Common myeloid progenitor, CD34-positive (primary cell): ENCODE results near the gene FOXL2.
"Not testable (repeated sequence)": the region's sequence is repeated elsewhere in the genome, so short reads cannot be mapped to it uniquely, and the experiment has no call there.

Source experiments
- CTCF ChIA-PET: fragments of 350-600 bp; sonication (Branson Sonifier 250); formaldehyde crosslinking; loops from one replicate; lab custom pipeline; 2021; ENCODE audit warnings: antibody characterized with exemption; lab: Charles Lee
- POLR2A ChIA-PET: fragments of 350-600 bp; sonication (Branson Sonifier 250); formaldehyde crosslinking; loops from one replicate; lab custom pipeline; 2021; ENCODE audit warnings: antibody characterized with exemption; lab: Charles Lee
- DNase-seq, 3 donors: peaks; one replicate each; pipeline versions ENCODE4 v3.0.0 to v3.0.0-alpha.2; 2013
- H3K27ac ChIP-seq, 2 experiments: 1 replicate in 1 of 2; 2 replicates in 1 of 2; pipeline ENCODE4 v1.7.0; 2013; ENCODE audit warnings: inconsistent platforms in 2 of 2, low read length in 2 of 2, mild to moderate bottlenecking in 2 of 2, low read depth in 1 of 2, moderate library complexity in 1 of 2; ENCODE audit not compliant: severe bottlenecking in 2 of 2, insufficient read depth in 1 of 2, poor library complexity in 1 of 2
- H3K27me3 ChIP-seq, 5 experiments: replicated peaks in 2 of 5; 1 replicate in 3 of 5; 2 replicates in 2 of 5; pipeline versions ENCODE4 v1.6.1 to v1.7.0; 2013; ENCODE audit warnings: low read length in 4 of 5, mild to moderate bottlenecking in 2 of 5, moderate library complexity in 2 of 5, inconsistent platforms in 1 of 5; ENCODE audit not compliant: insufficient read depth in 5 of 5, control insufficient read depth in 4 of 5
- H3K36me3 ChIP-seq, 4 experiments: 1 replicate in 2 of 4; 2 replicates in 2 of 4; pipeline versions ENCODE4 v1.6.1 to v1.7.0; 2013; ENCODE audit warnings: low read length in 3 of 4, control low read depth in 1 of 4, mild to moderate bottlenecking in 1 of 4; ENCODE audit not compliant: control insufficient read depth in 4 of 4, insufficient read depth in 4 of 4
- H3K4me1 ChIP-seq, 4 experiments: 1 replicate in 3 of 4; 2 replicates in 1 of 4; pipeline versions ENCODE4 v1.6.1 to v1.7.1; 2013; ENCODE audit warnings: low read length in 3 of 4, mild to moderate bottlenecking in 3 of 4, control low read depth in 1 of 4, inconsistent platforms in 1 of 4, moderate library complexity in 1 of 4; ENCODE audit not compliant: control insufficient read depth in 4 of 4, insufficient read depth in 4 of 4; ENCODE audit errors: control extremely low read depth in 1 of 4
- H3K4me3 ChIP-seq, 7 experiments: 1 replicate in 4 of 7; 2 replicates in 3 of 7; pipeline versions ENCODE4 v1.5.1 to v1.7.0; 2013; ENCODE audit warnings: mild to moderate bottlenecking in 7 of 7, low read length in 6 of 7, moderate library complexity in 6 of 7, inconsistent platforms in 2 of 7, low read depth in 2 of 7, control low read depth in 1 of 7; ENCODE audit not compliant: insufficient read depth in 4 of 7, control insufficient read depth in 1 of 7; ENCODE audit errors: extremely low read depth in 1 of 7
- H3K9me3 ChIP-seq, 5 experiments: 1 replicate in 4 of 5; 2 replicates in 1 of 5; pipeline versions ENCODE4 v1.6.1 to v1.7.1; 2013; ENCODE audit warnings: low read length in 4 of 5, mild to moderate bottlenecking in 2 of 5, inconsistent platforms in 1 of 5, low read depth in 1 of 5, moderate library complexity in 1 of 5; ENCODE audit not compliant: control insufficient read depth in 4 of 5, insufficient read depth in 2 of 5; ENCODE audit errors: control extremely low read depth in 1 of 5
- WGBS: methylation state at CpG from one replicate; pipeline ENCODE4 v1.1.5; 2013; ENCODE audit not compliant: insufficient coverage; 5-methylcytosine and 5-hydroxymethylcytosine counted together

FOXL2 gene

GRCh38 chr3:138935505-138935862, 11.5 kb downstream of the FOXL2 start:
- H3K4me1 ChIP-seq = peaks cover 2 to 46% (median 36%) of the 10 kb centered on the region in 4 experiments
- no peaks in the 10 kb centered on the region for H3K36me3 ChIP-seq
- ChIA-PET POLR2A (no interaction called here), CTCF (interaction anchor here (0.7 to 2.9 kb wide), 14 partner anchors 10 to 518 kb away, joined by 3 to 35 read pairs (median 6); partner anchors contain the start of genes CEP70, FOXL2 and FOXL2NB)
- WGBS = 21% methylated on average over 4 of the region's 7 CpGs
- no peaks in the 10 kb centered on the region for H3K9me3 ChIP-seq
- H3K4me3 ChIP-seq = peak overlapping the region in 5 of 7 experiments; percentile 43 to 76 (median 61)
- peaks cover 4 to 70% (median 45%) of the 10 kb centered on the region in 5 experiments for H3K27me3 ChIP-seq
- no peak for DNase-seq
- no peak overlapping the region for H3K27ac ChIP-seq

- WGBS = 88% methylated on average over 2 of the region's 3 CpGs
- Histone ChIP-seq H3K27me3 (peaks cover 4 to 57% (median 42%) of the 10 kb centered on the region in 5 experiments), H3K9me3 (no peaks in the 10 kb centered on the region), H3K36me3 (no peaks in the 10 kb centered on the region), H3K4me3 (no peak overlapping the region), H3K27ac (no peak overlapping the region), H3K4me1 (peaks cover 2 to 36% (median 26%) of the 10 kb centered on the region in 4 experiments)
- ChIA-PET CTCF (interaction anchor here (0.7 to 4.0 kb wide), 14 partner anchors 11 to 517 kb away, joined by 3 to 54 read pairs (median 6); partner anchors contain the start of genes CEP70, FOXL2 and FOXL2NB), POLR2A (no interaction called here)
- no peak for DNase-seq
Observed at GRCh38 chr3:138933981-138934691, 12.8 kb downstream of the FOXL2 start.

- no peak for DNase-seq
- no peak overlapping the region for H3K27ac ChIP-seq
- WGBS = 100% methylated on average over 3 of the region's 4 CpGs
- no peaks in the 10 kb centered on the region for H3K9me3 ChIP-seq
- peaks cover 4 to 47% (median 36%) of the 10 kb centered on the region in 5 experiments for H3K27me3 ChIP-seq
- H3K36me3 ChIP-seq = no peaks in the 10 kb centered on the region
- peaks cover 0 to 27% (median 17%) of the 10 kb centered on the region in 4 experiments for H3K4me1 ChIP-seq
- CTCF ChIA-PET = interaction anchor here (0.6 to 4.0 kb wide), 20 partner anchors 8 to 786 kb away, joined by 3 to 54 read pairs (median 4); partner anchors contain the start of genes CEP70, FOXL2 and FOXL2NB
- no peak overlapping the region for H3K4me3 ChIP-seq
- POLR2A ChIA-PET = interaction anchor here (0.7 to 0.8 kb wide), 2 partner anchors 10 to 295 kb away, joined by 3 to 4 read pairs; no protein-coding TSS in a partner anchor
Observed at GRCh38 chr3:138933068-138933668, 13.8 kb downstream of the FOXL2 start.

- WGBS = 98% methylated on average over 41 of the region's 42 CpGs
- H3K36me3 ChIP-seq = no peaks in the 10 kb centered on the region
- H3K27ac ChIP-seq = no peak overlapping the region
- peaks cover 0 to 11% (median 2%) of the 10 kb centered on the region in 5 experiments for H3K27me3 ChIP-seq
- H3K9me3 ChIP-seq = no peaks in the 10 kb centered on the region
- no peaks in the 10 kb centered on the region for H3K4me1 ChIP-seq
- DNase-seq = no peak
- ChIA-PET CTCF (interaction anchor here (0.7 to 2.1 kb wide), 5 partner anchors 8 to 451 kb away, joined by 3 to 9 read pairs (median 4); no protein-coding TSS in a partner anchor), POLR2A (no interaction called here)
- no peak overlapping the region for H3K4me3 ChIP-seq
Observed at GRCh38 chr3:138928727-138929372, 18.1 kb downstream of the FOXL2 start.

- 7% methylated on average over 3 of the region's 6 CpGs for WGBS
- Histone ChIP-seq H3K36me3 (no peaks in the 10 kb centered on the region), H3K4me3 (no peak overlapping the region), H3K9me3 (no peaks in the 10 kb centered on the region), H3K27me3 (peaks cover 0 to 2% (median 0%) of the 10 kb centered on the region in 5 experiments), H3K4me1 (peaks cover 0 to 2% (median 0%) of the 10 kb centered on the region in 4 experiments), H3K27ac (no peak overlapping the region)
- ChIA-PET POLR2A (interaction anchor here (0.5 to 0.6 kb wide), 2 partner anchors 9 to 30 kb away, joined by 3 read pairs; no protein-coding TSS in a partner anchor), CTCF (interaction anchor here (0.7 to 10.4 kb wide), 42 partner anchors 8 to 592 kb away, joined by 3 to 159 read pairs (median 4); partner anchors contain the start of gene CEP70)
- DNase-seq = peak; percentile 89 to 95 (median 89)
Observed at GRCh38 chr3:138923531-138923994, 23.4 kb downstream of the FOXL2 start.

GRCh38 chr3:138922400-138922799, 24.5 kb downstream of the FOXL2 start:
- DNase-seq, POLR2A ChIA-PET, H3K36me3 ChIP-seq, H3K9me3 ChIP-seq, H3K27me3 ChIP-seq, H3K4me1 ChIP-seq, H3K4me3 ChIP-seq, H3K27ac ChIP-seq: not testable (repeated sequence)
- CTCF ChIA-PET = interaction anchor here (0.8 to 10.4 kb wide), 24 partner anchors 9 to 510 kb away, joined by 3 to 159 read pairs (median 8); partner anchors contain the start of gene CEP70
- WGBS = 92% methylated on average over 2 of the region's 6 CpGs
